Fibroblast of skin of right quadriceps (primary cell): Measurements from ENCODE around the gene SSBP3.
A peak's percentile ranks its signal among the peaks of the same experiment; 100 is the strongest.
"Not testable (repeated sequence)": the region's sequence is repeated elsewhere in the genome, so short reads cannot be mapped to it uniquely, and the experiment has no call there.

ENCODE experiments used
- DNase-seq: peaks from one replicate; pipeline ENCODE4 v3.0.0-alpha.2; 2013

SSBP3 gene

GRCh38 chr1:54406339-54407153, at the start of gene SSBP3:
Gene SSBP3, minus strand, starts transcription at chr1:54406394.
- peak; percentile 95 for DNase-seq

GRCh38 chr1:54453509-54453908, 47.3 kb upstream of the SSBP3 start:
- DNase-seq = no peak

- no peak for DNase-seq
Measured at GRCh38 chr1:54453022-54453421, 46.8 kb upstream of the SSBP3 start.

DNA sequence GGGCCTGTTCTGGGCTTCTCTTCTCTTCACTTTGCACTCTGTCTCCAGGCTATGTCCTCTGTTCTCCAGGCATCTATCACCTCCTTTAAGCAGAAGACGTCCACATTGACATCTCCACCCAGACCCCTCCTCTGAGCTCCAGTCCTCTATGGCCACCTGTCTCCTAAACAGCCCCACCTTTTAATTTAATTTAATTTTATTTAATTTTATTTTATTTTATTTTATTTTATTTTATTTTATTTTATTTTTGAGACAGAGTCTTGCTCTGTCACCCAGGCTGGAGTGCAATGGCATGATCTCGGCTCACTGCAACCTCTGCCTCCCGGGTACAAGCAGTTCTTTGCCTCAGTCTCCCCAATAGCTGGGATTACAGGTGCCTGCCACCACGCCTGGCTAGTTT, 43.2 kb upstream of the SSBP3 start:
- DNase-seq = not testable (repeated sequence)

DNA sequence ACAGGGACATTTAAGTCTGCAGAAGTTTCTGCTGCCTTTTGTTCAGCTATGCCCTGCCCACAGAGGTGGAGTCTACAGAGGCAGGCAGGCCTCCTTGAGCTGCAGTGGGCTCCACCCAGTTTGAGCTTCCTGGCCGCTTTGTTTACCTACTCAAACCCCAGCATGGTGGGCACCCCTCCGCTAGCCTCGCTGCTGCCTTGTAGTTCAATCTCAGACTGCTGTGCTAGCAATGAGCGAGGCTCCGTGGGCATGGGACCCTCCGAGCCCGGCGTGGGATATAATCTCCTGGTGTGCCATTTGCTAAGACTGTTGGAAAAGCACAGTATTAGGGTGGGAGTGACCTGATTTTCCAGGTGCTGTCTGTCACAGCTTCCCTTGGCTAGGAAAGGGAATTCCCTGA, 42.6 kb upstream of the SSBP3 start:
- DNase-seq = not testable (repeated sequence)

- not testable (repeated sequence) for DNase-seq
Measured at GRCh38 chr1:54447081-54447480, 40.9 kb upstream of the SSBP3 start.

- no peak for DNase-seq
Measured at GRCh38 chr1:54442185-54442584, 36.0 kb upstream of the SSBP3 start.

DNA sequence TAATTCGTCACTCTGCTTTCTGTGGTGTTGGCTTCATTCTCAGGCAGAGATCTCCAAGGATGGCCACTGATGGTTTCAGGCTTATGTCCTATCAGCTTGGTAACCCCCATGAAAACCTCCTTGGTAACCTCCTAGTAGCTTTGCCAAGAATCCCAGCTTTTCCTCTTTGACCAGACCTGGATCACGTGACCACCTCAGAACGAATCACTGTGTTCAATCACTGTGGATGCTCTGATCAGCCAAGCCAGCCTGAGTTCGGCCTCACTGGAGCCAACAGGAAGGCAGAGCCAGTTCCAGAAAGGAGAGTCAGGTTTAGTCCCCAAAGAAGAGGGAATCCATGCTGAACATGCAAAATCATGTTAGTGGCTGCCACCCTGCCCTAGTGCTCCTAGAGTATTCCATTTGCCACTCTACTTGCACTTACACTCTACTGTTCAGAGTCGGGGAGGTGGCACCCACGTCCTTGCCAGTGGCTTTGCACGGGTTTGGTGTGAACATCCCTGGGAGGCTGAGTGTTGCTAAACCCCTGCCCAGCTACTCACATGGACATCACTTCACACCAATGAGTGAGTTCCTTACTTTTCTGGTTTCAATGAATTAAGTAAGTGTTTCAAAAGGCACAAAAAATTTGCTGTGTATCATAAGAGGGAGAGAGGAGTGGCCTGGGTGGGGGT, 33.5 kb upstream of the SSBP3 start:
- DNase-seq = no peak

DNA sequence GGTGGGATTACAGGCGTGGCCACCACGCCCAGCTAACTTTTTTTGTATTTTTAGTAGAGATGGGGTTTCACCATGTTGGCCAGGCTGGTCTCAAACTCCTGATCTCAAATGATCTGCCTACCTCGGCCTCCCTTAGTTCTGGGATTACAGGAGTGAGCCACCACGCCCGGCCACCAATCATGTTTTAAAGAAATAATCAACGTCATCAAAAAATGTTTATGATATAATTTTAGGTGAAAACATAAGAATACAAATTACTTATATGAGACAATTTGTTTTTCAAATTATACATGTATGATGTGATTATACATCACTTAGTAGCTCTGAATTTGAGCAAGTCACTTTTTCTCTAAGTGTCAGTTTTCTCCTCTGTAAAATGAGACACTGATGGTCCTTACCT, 31.6 kb upstream of the SSBP3 start:
- DNase-seq = no peak

- DNase-seq = no peak
Measured at GRCh38 chr1:54436826-54437225, 30.6 kb upstream of the SSBP3 start.

GRCh38 chr1:54429838-54430237, 23.6 kb upstream of the SSBP3 start:
- no peak for DNase-seq

DNA sequence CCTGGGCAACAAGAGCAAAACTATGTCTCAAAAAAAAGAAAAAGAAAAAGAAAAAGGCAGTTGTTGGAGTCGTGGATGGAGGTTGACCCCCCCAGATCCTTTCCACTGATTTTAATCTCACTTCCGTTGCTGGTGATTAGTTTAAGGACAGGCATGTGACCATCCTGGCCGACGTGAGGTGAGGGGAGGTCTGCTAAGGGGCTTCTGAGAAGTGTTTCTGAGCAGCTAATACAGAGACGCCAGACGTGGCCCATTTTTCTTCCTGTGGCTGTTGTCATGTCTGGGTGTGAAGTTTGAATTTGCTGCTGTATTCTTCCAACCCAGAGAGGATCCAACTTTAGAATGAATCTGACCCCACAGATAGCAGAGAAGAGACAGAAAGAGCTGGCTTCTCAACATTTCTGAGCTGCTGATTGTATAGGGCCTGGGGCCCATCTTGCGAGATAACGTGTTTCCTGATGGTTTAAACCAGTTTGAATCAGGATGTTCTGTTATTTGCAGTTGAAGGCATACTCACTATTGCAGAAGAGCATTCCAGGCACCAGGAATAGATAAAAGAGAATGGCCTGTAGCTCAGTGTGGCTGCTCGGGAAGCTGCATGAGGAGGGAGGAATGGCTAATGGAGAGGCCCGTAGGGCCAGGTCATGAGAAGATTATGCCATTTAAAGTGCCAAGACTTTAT, 22.8 kb upstream of the SSBP3 start:
- DNase-seq = no peak

GRCh38 chr1:54425152-54425584, 19.0 kb upstream of the SSBP3 start:
- no peak for DNase-seq

DNA sequence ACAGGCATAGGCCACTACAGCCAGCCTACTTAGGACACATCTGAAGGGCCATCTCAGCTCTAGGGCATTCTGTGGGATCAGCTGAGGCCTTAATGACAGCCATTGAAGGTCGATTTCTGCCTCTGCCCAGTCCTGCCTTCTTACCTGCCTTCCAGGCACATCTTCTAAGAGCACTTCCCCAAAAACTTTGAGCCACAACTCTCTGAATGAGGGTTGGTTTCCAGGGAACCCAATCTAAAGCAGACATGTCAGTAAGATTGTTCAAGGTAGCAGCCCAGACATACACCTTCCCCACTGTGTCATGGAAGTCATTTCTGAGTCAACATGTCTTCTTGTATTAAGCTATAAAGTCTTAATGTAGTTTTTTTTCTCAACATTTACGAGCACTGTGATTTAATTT, 18.2 kb upstream of the SSBP3 start:
- DNase-seq = no peak

GRCh38 chr1:54421101-54421504, 14.9 kb upstream of the SSBP3 start:
- DNase-seq = peak; percentile 34

GRCh38 chr1:54418598-54418997, 12.4 kb upstream of the SSBP3 start:
- not testable (repeated sequence) for DNase-seq

DNA sequence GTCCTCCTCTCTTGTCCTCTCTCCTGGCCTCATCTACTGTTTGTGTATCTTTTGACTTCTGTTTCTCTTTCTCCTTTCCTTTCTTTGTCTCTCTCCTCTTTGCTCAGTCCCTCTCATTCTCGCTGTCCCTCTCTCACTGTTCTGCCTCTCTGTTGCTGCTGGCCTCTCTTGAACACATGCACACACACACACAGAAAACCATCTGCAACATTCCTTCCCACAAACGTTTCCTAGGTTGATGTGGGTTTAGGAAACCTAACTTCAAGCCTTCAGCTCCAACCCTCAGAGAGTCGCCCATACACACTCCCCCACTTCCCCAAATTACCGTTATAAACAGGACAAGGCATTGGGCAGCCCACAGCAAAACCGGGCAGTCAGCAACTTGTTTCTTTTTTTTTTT, 10.9 kb upstream of the SSBP3 start:
- DNase-seq = no peak

DNA sequence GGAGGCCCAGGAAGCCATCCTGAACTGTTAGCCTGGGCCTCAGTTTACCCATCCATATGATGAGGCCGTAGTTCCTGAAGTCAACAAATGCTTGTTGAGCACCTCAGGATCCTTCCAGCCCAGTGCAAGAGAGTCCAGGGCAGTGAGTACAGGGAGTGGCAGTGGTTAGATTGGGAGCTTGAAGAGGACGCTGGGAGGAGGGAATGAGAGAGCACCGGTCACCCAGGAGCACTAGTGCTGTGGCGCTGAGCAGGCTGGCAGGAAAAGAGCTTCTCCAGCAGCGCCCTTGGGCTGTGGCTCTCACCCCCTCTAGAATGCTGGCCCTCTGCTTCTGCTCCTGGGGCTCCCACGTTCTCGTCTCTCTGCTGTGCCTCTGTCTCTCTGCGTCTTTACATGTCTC, 10.2 kb upstream of the SSBP3 start:
- DNase-seq = no peak

GRCh38 chr1:54415991-54416390, 9.8 kb upstream of the SSBP3 start:
- DNase-seq = no peak

GRCh38 chr1:54415533-54415932, 9.3 kb upstream of the SSBP3 start:
- DNase-seq = no peak

DNA sequence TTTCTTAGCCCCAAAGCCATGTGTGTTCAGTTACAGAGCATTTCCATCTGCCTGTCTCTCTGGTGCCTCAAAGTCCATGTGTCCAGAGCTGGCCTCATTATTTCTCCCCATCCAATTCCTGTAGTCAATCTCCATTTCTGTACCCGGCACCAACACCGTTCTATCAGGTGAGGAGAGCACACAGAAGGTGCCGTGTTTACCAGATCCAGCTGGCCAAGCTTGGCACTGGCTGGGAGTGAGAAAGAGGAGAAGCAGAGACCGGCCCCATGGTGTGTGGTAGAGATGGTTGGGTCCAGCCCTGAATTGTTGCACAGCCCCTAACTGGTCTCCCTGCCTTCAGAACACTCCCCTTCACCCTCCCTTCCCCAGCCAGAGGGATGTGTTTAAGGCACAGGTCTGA, 7.5 kb upstream of the SSBP3 start:
- no peak for DNase-seq

GRCh38 chr1:54413295-54413694, 7.1 kb upstream of the SSBP3 start:
- peak; percentile 71 for DNase-seq

DNA sequence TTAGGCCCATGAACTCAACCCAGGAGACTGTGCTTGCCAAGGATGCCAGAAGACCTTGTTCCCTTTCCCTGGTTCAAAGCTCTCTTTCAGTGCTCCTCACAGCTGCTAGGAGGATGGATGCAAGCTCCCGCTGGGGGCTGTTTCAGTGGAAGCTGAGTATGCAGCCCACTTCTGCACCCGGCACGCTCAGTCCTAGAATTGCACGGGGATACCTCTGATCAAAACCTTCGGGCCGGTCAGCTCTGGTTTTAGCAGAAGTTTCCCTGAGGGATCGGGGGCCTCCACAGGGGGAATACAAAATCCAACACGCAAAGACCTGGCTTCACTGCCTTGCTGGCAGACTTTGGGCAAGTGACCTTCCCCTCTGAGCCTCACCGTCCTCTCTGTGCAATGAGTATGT, 4.2 kb upstream of the SSBP3 start:
- no peak for DNase-seq
